Suprapubic skin (tissue), 4 donors: Measurements from ENCODE around the gene PWWP2B. TPM values are rescaled to one million over a fixed set of nuclear protein-coding genes. Genes with fewer than 3 reads are reported as not detected.

ENCODE experiments used
- DNase-seq, 2 donors: peaks; one replicate each; pipeline ENCODE4 v3.0.0-alpha.2; 2019; ENCODE audit warnings: low spot score in 2 of 2
- H3K27ac ChIP-seq: fragments of 200-600 bp; sonication (generic); one replicate; pipeline ENCODE4 v1.5.1; 2019
- H3K27me3 ChIP-seq: fragments of 200-600 bp; sonication (generic); one replicate; pipeline ENCODE4 v1.5.1; 2019
- H3K36me3 ChIP-seq: fragments of 200-600 bp; sonication (generic); one replicate; pipeline ENCODE4 v1.5.1; 2019
- H3K4me1 ChIP-seq: fragments of 200-600 bp; sonication (generic); one replicate; pipeline ENCODE4 v1.5.1; 2019
- H3K4me3 ChIP-seq: fragments of 200-600 bp; sonication (generic); one replicate; pipeline ENCODE4 v1.5.1; 2019; ENCODE audit warnings: mild to moderate bottlenecking
- H3K9me3 ChIP-seq: fragments of 200-600 bp; sonication (generic); one replicate; pipeline ENCODE4 v1.5.1; 2019
- CTCF ChIP-seq, 2 donors: fragments of 200-600 bp in 1 of 2; fragments of 450-650 bp in 1 of 2; sonication (generic) in 1 of 2; IDR thresholded peaks; one replicate each; pipeline ENCODE4 v1.5.1; 2016 to 2019; ENCODE audit warnings: antibody characterized with exemption in 2 of 2, mild to moderate bottlenecking in 1 of 2, moderate library complexity in 1 of 2
- EP300 ChIP-seq: sonication (generic); formaldehyde crosslinking; IDR thresholded peaks from one replicate; pipeline ENCODE4 v1.6.1; 2017; ENCODE audit warnings: antibody characterized with exemption
- POLR2A ChIP-seq, 2 donors: fragments of 450-650 bp; IDR thresholded peaks; one replicate each; pipeline ENCODE4 v1.6.1; 2017; ENCODE audit warnings: antibody characterized with exemption in 2 of 2, mild to moderate bottlenecking in 2 of 2, moderate library complexity in 2 of 2
- POLR2AphosphoS5 ChIP-seq, 3 donors: sonication (generic); formaldehyde crosslinking; IDR thresholded peaks; one replicate each; pipeline ENCODE4 v1.6.1; 2017; ENCODE audit warnings: antibody characterized with exemption in 3 of 3
- WGBS: methylation state at CpG from one replicate; pipeline ENCODE4 v1.1.5; 2018; 5-methylcytosine and 5-hydroxymethylcytosine counted together
- total RNA-seq, 4 donors: library from RNA; depleted of rRNA; stranded (reverse); fragments of >200 nt; gene quantifications; one replicate each; pipeline ENCODE4 v1.1.0, GENCODE V29; 2016

PWWP2B gene
- total RNA-seq, 4 donors from 2014 or later = 15.2 to 19.4 (median 18.3) TPM

- 90% methylated on average over 6 of the region's 19 CpGs for WGBS
- Histone ChIP-seq H3K27me3 (no peaks in the 10 kb centered on the region), H3K4me3 (no peak overlapping the region), H3K9me3 (no peaks in the 10 kb centered on the region), H3K36me3 (no peaks in the 10 kb centered on the region), H3K4me1 (no peaks in the 10 kb centered on the region), H3K27ac (no peak overlapping the region)
- DNase-seq = no peak
- no peak for TF ChIP-seq CTCF (IDR thresholded peaks at IDR 0.05)
- no peak for TF ChIP-seq EP300
- no peak for TF ChIP-seq POLR2AphosphoS5 (IDR thresholded peaks at IDR 0.05)
- TF ChIP-seq POLR2A (IDR thresholded peaks at IDR 0.05) = no peak
These were observed 41.4 kb downstream of the PWWP2B start for GRCh38 chr10:132438091-132439024.

- TF ChIP-seq EP300 (no peak), CTCF (IDR thresholded peaks at IDR 0.05) (no peak), POLR2A (IDR thresholded peaks at IDR 0.05) (no peak), POLR2AphosphoS5 (IDR thresholded peaks at IDR 0.05) (no peak)
- no peak for DNase-seq
- H3K4me1 ChIP-seq = peaks cover 5% of the 10 kb centered on the region
- no peaks in the 10 kb centered on the region for H3K36me3 ChIP-seq
- WGBS = 90% methylated on average over 2 of the region's 6 CpGs
- no peaks in the 10 kb centered on the region for H3K27me3 ChIP-seq
- H3K4me3 ChIP-seq = no peak overlapping the region
- no peak overlapping the region for H3K27ac ChIP-seq
- H3K9me3 ChIP-seq = no peaks in the 10 kb centered on the region
These were observed 42.0 kb downstream of the PWWP2B start for GRCh38 chr10:132439025-132439388.

- Histone ChIP-seq H3K4me1 (peaks cover 8% of the 10 kb centered on the region), H3K36me3 (no peaks in the 10 kb centered on the region), H3K27me3 (no peaks in the 10 kb centered on the region), H3K27ac (no peak overlapping the region), H3K9me3 (no peaks in the 10 kb centered on the region), H3K4me3 (no peak overlapping the region)
- DNase-seq = no peak
- 98% methylated on average over 13 of the region's 18 CpGs for WGBS
- TF ChIP-seq CTCF (IDR thresholded peaks at IDR 0.05) (no peak), POLR2A (IDR thresholded peaks at IDR 0.05) (no peak), EP300 (no peak), POLR2AphosphoS5 (IDR thresholded peaks at IDR 0.05) (no peak)
These were observed 42.6 kb downstream of the PWWP2B start for GRCh38 chr10:132439424-132440163.

GRCh38 chr10:132440791-132441565 is 44.0 kb downstream of the PWWP2B start:
- 91% methylated on average over 24 of the region's 25 CpGs for WGBS
- Histone ChIP-seq H3K4me3 (no peak overlapping the region), H3K27me3 (no peaks in the 10 kb centered on the region), H3K4me1 (peaks cover 15% of the 10 kb centered on the region), H3K36me3 (no peaks in the 10 kb centered on the region), H3K27ac (no peak overlapping the region), H3K9me3 (no peaks in the 10 kb centered on the region)
- no peak for DNase-seq
- TF ChIP-seq POLR2AphosphoS5 (IDR thresholded peaks at IDR 0.05) (no peak), POLR2A (IDR thresholded peaks at IDR 0.05) (no peak)

GRCh38 chr10:132441818-132442524 is 45.0 kb downstream of the PWWP2B start:
- WGBS = 85% methylated on average over 22 of the region's 22 CpGs
- TF ChIP-seq EP300 (no peak), CTCF (IDR thresholded peaks at IDR 0.05) (no peak), POLR2AphosphoS5 (IDR thresholded peaks at IDR 0.05) (no peak), POLR2A (IDR thresholded peaks at IDR 0.05) (no peak)
- DNase-seq = no peak

More at GRCh38 chr10:132441818-132442524, 45.0 kb downstream of the PWWP2B start:
- H3K9me3 ChIP-seq = no peaks in the 10 kb centered on the region
- no peaks in the 10 kb centered on the region for H3K36me3 ChIP-seq
- H3K27me3 ChIP-seq = no peaks in the 10 kb centered on the region
- no peak overlapping the region for H3K4me3 ChIP-seq
- peaks cover 25% of the 10 kb centered on the region for H3K4me1 ChIP-seq
- H3K27ac ChIP-seq = no peak overlapping the region
